Colonic mucosa (tissue), 4 donors: Measurements from ENCODE around the gene ZSWIM6. TPM values are rescaled to one million over a fixed set of nuclear protein-coding genes. Genes with fewer than 3 reads are reported as not detected.

ENCODE experiments used
- DNase-seq: peaks from one replicate; pipeline ENCODE4 v3.0.0-alpha.2; 2020
- H3K27ac ChIP-seq: fragments of 200-600 bp; one replicate; pipeline ENCODE4 v1.8.0; 2021
- H3K27me3 ChIP-seq: fragments of 200-600 bp; one replicate; pipeline ENCODE4 v1.8.0; 2021
- H3K36me3 ChIP-seq: fragments of 200-600 bp; one replicate; pipeline ENCODE4 v1.8.0; 2021
- H3K4me1 ChIP-seq: fragments of 200-600 bp; one replicate; pipeline ENCODE4 v1.8.0; 2021; ENCODE audit warnings: mild to moderate bottlenecking
- H3K4me3 ChIP-seq: fragments of 200-600 bp; one replicate; pipeline ENCODE4 v1.8.0; 2021
- H3K9ac ChIP-seq, 2 donors: one replicate each; pipeline ENCODE4 v1.7.0; 2013; ENCODE audit warnings: control low read depth in 2 of 2, low read depth in 2 of 2, low read length in 2 of 2
- H3K9me3 ChIP-seq: fragments of 200-600 bp; one replicate; pipeline ENCODE4 v1.8.0; 2021
- intact Hi-C: fragments of 100-400 bp; cut with DNase I; formaldehyde crosslinking; loops from one replicate; pipeline ENCODE4 v1.14.1; 2022
- total RNA-seq, 2 donors: library from RNA; stranded (reverse); fragmentation: NEBNext Ultra II Directional in 1 of 2; extraction: Animal tissue kit (Norgen Biotek cat#: 25700) in 1 of 2; gene quantifications; one replicate each; pipeline ENCODE4 v1.2.1, GENCODE V29; 2021
- TF ChIP-seq, protein P1 (sequence below): fragments of 200-600 bp; IDR thresholded peaks from one replicate; pipeline ENCODE4 v1.8.0; 2022; ENCODE audit warnings: antibody characterized with exemption, mild to moderate bottlenecking
- donor health status: healthy.
- donor health status: DM: no; HTN: no; CAD: no.
- donor health status: DM: no; HTN: no; CAD: no.

ZSWIM6 gene
- total RNA-seq, 2 donors from 2014 or later: 16.4 to 24.5 TPM

DNA sequence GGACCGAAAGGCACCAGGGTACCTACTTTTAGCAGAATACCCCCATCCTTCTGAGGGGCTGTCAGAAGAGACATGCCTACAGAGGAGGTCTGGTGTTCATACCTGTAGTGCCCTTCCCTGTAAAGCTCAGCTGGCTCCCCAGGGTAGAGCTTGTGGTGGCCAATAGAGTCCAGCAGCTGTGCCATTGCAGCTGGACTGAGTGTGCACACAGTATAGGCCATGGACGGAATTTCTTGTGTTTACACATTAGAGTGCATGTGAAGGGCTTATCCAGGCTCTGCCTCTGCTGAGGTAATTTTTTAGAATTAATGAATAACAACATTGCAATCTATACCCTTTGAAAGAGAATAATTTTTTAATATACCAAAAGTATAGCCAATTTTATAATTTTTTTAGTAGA lies 191.0 kb downstream of the ZSWIM6 start:
- Histone ChIP-seq H3K9me3 (no peaks in the 10 kb centered on the region), H3K27me3 (no peaks in the 10 kb centered on the region), H3K9ac (no peak overlapping the region), H3K4me1 (no peaks in the 10 kb centered on the region), H3K36me3 (no peaks in the 10 kb centered on the region), H3K27ac (no peak overlapping the region), H3K4me3 (no peak overlapping the region)
- intact Hi-C loops: no loop called here
- DNase-seq: no peak
- TF ChIP-seq, protein P1, sequence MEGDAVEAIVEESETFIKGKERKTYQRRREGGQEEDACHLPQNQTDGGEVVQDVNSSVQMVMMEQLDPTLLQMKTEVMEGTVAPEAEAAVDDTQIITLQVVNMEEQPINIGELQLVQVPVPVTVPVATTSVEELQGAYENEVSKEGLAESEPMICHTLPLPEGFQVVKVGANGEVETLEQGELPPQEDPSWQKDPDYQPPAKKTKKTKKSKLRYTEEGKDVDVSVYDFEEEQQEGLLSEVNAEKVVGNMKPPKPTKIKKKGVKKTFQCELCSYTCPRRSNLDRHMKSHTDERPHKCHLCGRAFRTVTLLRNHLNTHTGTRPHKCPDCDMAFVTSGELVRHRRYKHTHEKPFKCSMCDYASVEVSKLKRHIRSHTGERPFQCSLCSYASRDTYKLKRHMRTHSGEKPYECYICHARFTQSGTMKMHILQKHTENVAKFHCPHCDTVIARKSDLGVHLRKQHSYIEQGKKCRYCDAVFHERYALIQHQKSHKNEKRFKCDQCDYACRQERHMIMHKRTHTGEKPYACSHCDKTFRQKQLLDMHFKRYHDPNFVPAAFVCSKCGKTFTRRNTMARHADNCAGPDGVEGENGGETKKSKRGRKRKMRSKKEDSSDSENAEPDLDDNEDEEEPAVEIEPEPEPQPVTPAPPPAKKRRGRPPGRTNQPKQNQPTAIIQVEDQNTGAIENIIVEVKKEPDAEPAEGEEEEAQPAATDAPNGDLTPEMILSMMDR: no peak

DNA sequence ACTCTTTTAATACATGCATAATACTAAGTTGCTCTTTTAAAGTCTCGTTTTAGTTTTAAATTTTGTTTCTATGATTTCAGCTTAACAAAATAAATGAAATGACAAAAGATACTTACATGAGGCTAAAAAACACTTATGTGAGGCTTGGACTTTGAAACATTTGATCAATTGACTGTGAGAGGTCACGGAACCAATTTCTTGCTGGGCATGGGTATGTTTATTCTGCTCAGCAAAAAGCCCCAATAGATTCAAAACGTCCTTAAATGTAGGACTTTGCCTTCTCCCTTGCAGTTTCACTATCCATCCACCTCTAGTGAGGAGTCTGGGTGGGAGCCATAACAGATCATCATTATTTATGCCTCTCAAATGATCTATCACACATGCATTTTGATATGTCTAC lies 191.9 kb downstream of the ZSWIM6 start:
- TF ChIP-seq, protein P1: no peak
- H3K4me3 ChIP-seq: no peak overlapping the region
- H3K27me3 ChIP-seq: no peaks in the 10 kb centered on the region
- intact Hi-C loops: no loop called here
- H3K27ac ChIP-seq: no peak overlapping the region
- H3K4me1 ChIP-seq: no peaks in the 10 kb centered on the region
- DNase-seq: no peak
- H3K36me3 ChIP-seq: no peaks in the 10 kb centered on the region
- H3K9me3 ChIP-seq: no peaks in the 10 kb centered on the region
- H3K9ac ChIP-seq: no peak overlapping the region

DNA sequence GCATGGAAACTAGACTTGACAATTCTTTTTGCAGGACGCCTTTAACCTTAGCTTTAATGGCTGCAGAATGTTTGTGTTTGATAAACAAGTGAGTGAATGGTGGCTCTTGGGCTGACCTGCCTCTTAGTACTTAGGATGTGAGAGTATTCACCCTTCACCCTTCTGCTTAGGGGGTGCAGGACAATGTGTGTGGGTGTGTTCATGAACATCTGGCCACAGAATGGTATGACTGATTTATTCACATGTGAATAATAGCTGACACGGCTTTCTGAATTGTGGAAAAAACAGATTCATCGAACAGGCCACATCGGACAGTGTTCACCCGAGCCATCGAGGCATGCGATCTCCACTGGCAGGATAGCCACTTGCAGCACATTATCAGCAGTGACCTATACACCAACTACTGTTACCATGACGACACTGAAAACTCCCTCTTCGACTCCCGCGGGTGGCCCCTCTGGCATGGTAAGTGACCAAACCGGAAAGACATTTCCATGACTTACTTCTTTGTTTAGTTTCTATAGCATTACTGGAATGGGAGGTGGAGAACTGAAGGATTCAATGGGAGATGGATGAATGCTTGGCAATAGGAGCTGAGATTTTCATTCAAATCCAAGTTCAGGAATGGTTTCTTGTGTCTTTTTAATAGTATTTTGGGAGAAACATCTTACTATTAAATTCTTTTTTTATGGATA lies 193.6 kb downstream of the ZSWIM6 start:
- H3K4me1 ChIP-seq: no peaks in the 10 kb centered on the region
- TF ChIP-seq, protein P1: no peak
- H3K4me3 ChIP-seq: no peak overlapping the region
- intact Hi-C loops: no loop called here
- no peak overlapping the region for H3K27ac ChIP-seq
- H3K9ac ChIP-seq: no peak overlapping the region
- H3K27me3 ChIP-seq: no peaks in the 10 kb centered on the region
- no peaks in the 10 kb centered on the region for H3K36me3 ChIP-seq
- DNase-seq: no peak
- no peaks in the 10 kb centered on the region for H3K9me3 ChIP-seq

DNA sequence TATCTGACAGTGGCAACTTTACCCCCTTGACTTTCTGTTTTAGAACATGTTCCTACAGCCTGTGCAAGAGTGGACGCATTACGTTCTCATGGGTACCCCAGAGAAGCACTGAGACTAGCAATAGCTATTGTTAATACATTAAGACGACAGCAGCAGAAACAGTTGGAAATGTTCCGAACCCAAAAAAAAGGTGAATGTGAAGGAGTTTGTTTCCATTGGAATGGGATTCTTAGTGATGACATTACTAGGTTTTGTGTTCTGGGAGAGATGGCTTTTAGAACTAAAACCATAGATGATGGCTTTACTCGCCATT lies 194.1 kb downstream of the ZSWIM6 start:
- TF ChIP-seq, protein P1: no peak
- intact Hi-C loops: no loop called here
- Histone ChIP-seq H3K9ac (no peak overlapping the region), H3K27ac (no peak overlapping the region), H3K27me3 (no peaks in the 10 kb centered on the region), H3K36me3 (no peaks in the 10 kb centered on the region), H3K9me3 (no peaks in the 10 kb centered on the region), H3K4me3 (no peak overlapping the region), H3K4me1 (no peaks in the 10 kb centered on the region)
- no peak for DNase-seq

DNA sequence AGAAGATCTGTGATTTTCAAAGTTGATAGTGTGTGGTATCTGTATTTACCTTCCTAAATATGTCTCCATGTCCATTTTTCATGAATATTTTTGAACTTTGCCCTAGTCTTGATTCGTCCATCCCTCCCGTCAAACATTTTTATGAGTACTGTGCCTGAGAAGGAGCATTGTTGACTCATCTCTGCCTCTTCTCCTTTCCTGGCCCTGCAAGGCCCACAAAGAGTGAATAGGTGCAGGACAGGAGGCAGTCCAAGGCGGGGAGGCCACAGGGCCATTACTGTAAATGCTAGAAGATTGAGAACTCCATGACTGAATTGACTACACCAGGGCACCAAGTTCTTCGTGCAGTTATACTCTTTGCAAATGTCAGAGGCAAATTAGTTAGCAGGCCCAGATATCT lies 200.9 kb downstream of the ZSWIM6 start:
- TF ChIP-seq, protein P1: no peak
- Histone ChIP-seq H3K27ac (no peak overlapping the region), H3K9ac (no peak overlapping the region), H3K4me1 (no peaks in the 10 kb centered on the region), H3K9me3 (no peaks in the 10 kb centered on the region), H3K36me3 (no peaks in the 10 kb centered on the region), H3K4me3 (no peak overlapping the region), H3K27me3 (no peaks in the 10 kb centered on the region)
- no peak for DNase-seq
- intact Hi-C loops: no loop called here
